HG03342 (cell line): ENCODE measurements around the gene STK33.

Source experiments
- ATAC-seq: cut with Tn5 transposase; IDR thresholded peaks from one replicate; pipeline ENCODE4 v1.9.1; 2021; ENCODE audit warnings: mild to moderate bottlenecking, moderate library complexity; ENCODE audit not compliant: unreplicated experiment

STK33 gene

GRCh38 chr11:8593935-8594909, at the start of gene STK33:
Gene STK33 (minus strand): TSS chr11:8594228. CDS start chr11:8474905, 119,323 bp downstream.
- ATAC-seq, result peak; percentile 93

DNA sequence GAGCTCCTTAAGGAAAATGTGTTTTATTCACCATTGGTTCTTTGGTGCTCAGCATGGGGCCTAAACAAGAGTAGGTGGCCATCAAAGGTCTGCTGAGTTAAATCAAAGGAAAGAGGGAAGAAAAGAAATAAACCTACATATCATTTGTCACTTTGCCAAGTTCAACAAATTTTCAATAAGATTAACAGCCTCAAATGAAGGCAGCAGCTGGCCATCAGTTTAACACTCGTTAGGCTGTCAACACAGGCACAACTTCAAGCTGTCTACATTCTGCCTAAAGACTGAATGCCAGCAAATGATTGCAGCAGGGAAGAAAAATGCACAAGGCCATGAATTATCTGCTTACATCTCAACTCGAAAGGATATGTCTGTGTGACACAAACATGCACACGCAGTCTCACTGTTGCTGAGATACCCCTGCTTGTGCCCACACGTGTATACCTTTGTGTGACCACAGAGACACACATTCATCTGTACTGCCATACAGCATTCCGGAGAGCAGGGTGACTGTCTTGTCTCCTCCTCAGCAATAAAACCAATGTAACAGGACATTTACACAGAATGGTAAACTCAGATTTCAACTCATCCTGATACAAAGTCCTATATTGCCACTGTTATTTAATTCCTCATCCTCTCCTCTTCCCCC, 48.3 kb upstream of the STK33 start:
- ATAC-seq, result no peak

DNA sequence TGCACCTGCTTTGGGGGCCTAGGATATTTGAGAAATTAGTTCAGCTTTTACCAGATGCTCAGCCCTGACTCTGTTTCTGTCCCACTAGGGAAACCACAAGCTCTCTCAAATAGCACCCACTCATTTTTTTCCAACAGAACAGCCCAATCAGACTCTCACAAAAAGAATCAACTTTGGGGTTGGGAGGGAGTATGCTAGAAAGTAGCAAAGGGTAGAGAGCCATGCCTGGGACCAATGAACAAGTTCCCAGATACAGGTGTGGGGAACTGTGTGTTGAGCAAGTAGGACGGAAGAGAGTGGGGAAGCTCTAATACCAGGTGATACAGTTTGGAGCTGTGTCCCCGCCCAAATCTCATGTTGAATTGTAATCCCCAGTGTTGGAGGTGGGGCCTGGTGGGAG, 47.3 kb upstream of the STK33 start:
- no peak for ATAC-seq

DNA sequence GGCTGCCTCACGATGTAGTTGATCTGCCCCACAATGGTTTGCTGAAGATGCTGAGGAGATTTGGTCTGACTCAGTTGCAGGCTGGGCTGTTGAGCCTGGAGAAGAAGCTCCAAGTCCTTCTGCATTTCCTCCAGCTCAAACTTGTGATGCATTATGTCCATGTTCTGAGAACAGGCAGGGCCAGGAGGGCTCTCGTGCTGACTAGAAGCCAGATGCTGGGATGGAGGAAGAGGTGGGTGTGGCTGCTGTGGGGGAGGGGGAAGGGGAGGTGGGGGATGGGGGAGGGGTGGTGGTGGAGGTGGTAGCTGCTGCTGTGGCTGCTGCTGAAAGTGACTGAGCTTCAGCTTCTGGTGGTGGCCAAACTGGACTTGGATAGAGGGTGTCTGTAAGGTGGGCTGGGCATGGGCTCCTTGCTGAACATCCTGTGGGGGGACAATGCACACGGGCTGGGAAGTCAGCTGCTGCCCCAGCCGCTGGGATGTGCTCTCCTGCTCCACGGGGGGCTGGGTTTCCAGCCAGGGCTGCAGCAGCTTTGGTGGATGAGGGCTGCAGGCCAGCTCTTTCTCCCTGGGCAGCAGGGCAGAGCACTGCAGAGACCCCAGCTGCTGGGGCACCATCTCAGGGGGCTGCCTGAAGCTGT, 46.4 kb upstream of the STK33 start:
- no peak for ATAC-seq

GRCh38 chr11:8639655-8640054, 45.6 kb upstream of the STK33 start:
- ATAC-seq, result no peak

GRCh38 chr11:8638300-8638699, 44.3 kb upstream of the STK33 start:
- no peak for ATAC-seq

- no peak for ATAC-seq
Measured at GRCh38 chr11:8636127-8636526, 42.1 kb upstream of the STK33 start.

GRCh38 chr11:8634498-8634897, 40.5 kb upstream of the STK33 start:
- no peak for ATAC-seq

- no peak for ATAC-seq
Measured at GRCh38 chr11:8631395-8632118, 37.5 kb upstream of the STK33 start.

DNA sequence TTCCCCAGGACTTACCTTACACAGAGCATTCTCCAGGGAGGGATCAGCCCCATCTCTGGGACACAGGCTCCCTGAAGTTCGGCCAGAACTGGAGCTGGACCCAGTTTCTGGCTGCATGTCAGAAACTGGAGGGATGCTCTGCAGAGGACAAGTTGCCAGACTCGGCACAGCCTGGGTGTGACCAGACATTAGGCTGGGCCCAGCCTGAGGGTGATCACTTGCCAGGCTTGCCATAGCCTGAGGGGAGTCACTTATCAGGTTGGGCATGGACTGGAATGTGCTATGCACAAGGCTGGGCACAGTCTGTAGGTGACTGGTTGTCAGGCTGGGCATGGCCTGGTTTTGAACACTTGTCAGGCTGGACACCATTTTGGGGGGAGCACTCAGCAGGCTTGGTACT, 30.7 kb upstream of the STK33 start:
- ATAC-seq, result no peak

DNA sequence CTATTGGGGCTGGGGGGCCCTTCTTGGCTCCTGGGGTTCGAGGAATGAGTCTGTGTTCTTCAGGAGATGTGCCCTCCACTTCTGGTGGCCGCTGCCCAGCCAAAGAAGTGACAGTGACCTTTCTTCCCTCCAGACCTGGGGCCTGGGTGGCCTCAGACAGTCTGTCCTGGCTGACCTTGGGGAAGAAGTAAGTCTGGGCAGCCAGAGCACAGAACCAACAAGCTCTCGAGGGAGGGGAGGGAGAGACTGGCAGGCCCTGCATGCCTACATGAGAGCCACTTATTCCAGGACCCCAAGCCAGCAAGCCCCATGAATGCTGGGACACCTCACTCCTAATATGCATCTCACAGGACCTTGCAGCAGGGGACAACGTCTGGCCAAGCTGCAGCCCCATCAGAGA, 27.1 kb upstream of the STK33 start:
- ATAC-seq, result no peak

DNA sequence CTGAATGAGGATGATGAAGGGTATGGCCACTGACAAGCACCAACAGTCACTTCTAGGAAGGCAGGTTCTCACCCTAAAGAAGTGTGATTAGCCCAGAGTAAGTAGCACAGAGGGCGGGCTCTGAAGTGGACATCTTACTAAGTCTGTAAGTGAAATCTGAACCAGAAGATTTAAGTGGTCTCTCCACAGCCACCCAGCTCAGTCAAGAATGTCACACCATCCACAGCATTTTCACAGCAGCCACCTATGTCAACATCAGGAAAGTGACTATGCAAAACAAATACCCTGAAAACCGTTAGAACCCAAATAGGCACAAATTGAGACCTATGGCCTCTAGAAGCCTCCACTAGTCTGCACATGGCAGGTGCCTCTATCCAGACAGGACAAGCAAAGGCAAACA, 23.0 kb upstream of the STK33 start:
- no peak for ATAC-seq

DNA sequence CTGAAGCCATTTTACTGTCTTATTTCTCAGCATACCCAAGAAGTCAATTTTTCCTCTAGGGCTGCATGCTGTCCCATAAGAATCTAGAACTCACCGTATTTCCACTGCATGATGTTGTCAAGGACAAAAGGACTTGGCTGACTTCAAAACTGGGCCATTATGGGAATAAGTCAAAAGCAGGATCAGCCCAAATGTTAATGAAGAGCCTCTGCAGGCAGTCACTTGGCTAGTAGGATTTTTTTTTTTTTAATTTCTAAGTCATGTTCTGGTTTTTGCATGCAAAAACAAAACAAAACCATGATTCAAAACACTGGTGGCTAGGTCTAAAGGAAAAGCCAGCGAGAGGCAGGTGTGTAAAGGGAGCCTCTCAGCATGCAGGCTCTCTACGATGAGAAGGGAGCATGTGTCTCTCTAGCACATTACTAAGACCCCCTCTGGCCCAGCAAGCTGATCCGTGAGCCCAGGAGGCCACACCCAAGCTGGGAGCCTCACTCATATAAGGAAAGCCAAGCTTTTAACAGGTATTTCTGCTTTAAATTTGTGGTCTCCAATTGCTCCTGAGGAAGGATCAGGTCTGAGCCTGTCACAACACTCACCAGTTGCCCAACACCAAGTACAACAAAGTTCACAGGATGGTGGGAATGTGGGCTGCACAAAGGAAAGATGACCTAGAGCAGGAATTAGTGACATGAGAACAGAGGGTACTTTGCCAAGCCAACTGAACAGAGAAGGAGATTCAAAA, 21.4 kb upstream of the STK33 start:
- no peak for ATAC-seq

- no peak for ATAC-seq
Measured at GRCh38 chr11:8614497-8614896, 20.5 kb upstream of the STK33 start.

- no peak for ATAC-seq
Measured at GRCh38 chr11:8613036-8613435, 19.0 kb upstream of the STK33 start.

DNA sequence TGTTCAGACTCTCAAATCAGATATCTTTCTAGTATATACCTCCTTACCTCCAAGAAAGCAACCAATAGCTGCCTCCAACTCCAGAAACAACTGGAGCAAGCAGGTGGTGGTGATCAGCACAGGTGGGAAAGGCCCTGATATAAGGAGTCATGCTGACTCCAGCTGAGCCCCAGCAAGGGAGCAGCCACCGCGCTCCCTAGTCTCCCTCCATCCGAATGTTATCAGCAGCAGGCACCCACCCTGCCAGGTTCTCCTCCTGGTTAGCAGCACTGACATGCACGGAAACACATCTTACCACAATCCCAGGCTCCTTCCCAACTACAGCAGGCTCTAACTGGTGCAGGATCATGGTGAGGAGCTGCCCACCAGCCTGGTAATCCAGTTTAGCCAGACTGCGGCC, 18.5 kb upstream of the STK33 start:
- ATAC-seq, result no peak

DNA sequence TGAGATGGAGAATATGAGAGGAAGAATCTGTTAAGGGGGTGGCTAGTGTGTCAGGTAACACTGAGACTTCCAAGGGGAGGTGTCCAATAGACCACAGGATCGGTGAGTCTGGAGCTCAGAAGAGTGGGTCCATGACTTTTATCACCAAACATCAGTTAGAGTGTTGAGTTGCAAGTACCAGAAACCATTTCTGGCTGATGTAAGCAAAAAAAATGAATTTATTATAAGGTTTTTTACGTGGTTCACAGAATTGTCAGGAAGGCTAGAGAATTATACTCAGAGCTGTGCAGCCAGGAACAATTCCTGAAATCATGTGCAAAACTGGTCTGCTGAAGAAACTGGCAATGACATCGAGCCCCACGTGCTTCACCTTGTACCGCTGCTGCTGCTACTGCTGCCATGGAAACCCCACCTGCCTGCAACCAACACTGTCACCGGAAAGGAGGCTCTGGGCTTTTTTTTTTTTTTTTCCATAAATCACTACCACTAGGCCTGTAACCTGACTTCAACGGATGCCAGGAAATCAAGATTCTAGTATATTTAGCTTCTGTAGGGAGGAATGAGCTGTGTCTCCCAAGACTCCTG, 16.6 kb upstream of the STK33 start:
- no peak for ATAC-seq

GRCh38 chr11:8608652-8609051, 14.6 kb upstream of the STK33 start:
- ATAC-seq, result no peak

- ATAC-seq, result no peak
Measured at GRCh38 chr11:8605971-8606563, 12.0 kb upstream of the STK33 start.
